Tibial nerve (tissue), 4 donors: ENCODE measurements around the gene PPP1R11. TPM values are rescaled to one million over a fixed set of nuclear protein-coding genes. Genes with fewer than 3 reads are reported as not detected.

Source experiments
- DNase-seq, 2 donors: peaks; one replicate each; pipeline ENCODE4 v3.0.0-alpha.2; 2019; ENCODE audit warnings: low spot score in 2 of 2
- H3K27ac ChIP-seq, 4 donors: fragments of 200-600 bp; sonication (generic) in 3 of 4; one replicate each; pipeline ENCODE4 v1.5.1; 2017 to 2019; ENCODE audit warnings: mild to moderate bottlenecking in 1 of 4
- H3K27me3 ChIP-seq, 2 donors: fragments of 200-600 bp; sonication (generic) in 1 of 2; one replicate each; pipeline versions ENCODE4 v1.5.1 to v1.6.0; 2017 to 2019
- H3K36me3 ChIP-seq, 3 donors: fragments of 200-600 bp; sonication (generic); one replicate each; pipeline ENCODE4 v1.5.1; 2018 to 2019
- H3K4me1 ChIP-seq, 4 donors: fragments of 200-600 bp; sonication (generic) in 3 of 4; one replicate each; pipeline ENCODE4 v1.5.1; 2017 to 2019
- H3K4me3 ChIP-seq, 4 donors: fragments of 200-600 bp; sonication (generic) in 3 of 4; one replicate each; pipeline ENCODE4 v1.5.1; 2017 to 2019; ENCODE audit warnings: mild to moderate bottlenecking in 1 of 4, moderate library complexity in 1 of 4
- H3K9me3 ChIP-seq, 4 donors: fragments of 200-600 bp; sonication (generic) in 3 of 4; one replicate each; pipeline ENCODE4 v1.5.1; 2017 to 2019
- EP300 ChIP-seq, 2 donors: sonication (generic); formaldehyde crosslinking; IDR thresholded peaks; one replicate each; pipeline ENCODE4 v1.6.1; 2017; ENCODE audit warnings: antibody characterized with exemption in 2 of 2, mild to moderate bottlenecking in 1 of 2
- POLR2A ChIP-seq, 2 donors: fragments of 450-650 bp; IDR thresholded peaks; one replicate each; pipeline ENCODE4 v1.6.1; 2017; ENCODE audit warnings: antibody characterized with exemption in 2 of 2, mild to moderate bottlenecking in 2 of 2, moderate library complexity in 2 of 2
- WGBS, 2 donors: methylation state at CpG; one replicate each; pipeline ENCODE4 v1.1.5; 2018; 5-methylcytosine and 5-hydroxymethylcytosine counted together
- total RNA-seq, 4 donors: library from RNA; depleted of rRNA; stranded (reverse); fragments of >200 nt; gene quantifications; one replicate each; pipeline ENCODE4 v1.1.0, GENCODE V29; 2016
- TF ChIP-seq, protein P1 (sequence below), 5 experiments: fragments of 200-600 bp in 3 of 5; fragments of 450-650 bp in 2 of 5; sonication (generic) in 3 of 5; IDR thresholded peaks; one replicate each; pipeline ENCODE4 v1.5.1; 2016 to 2019; ENCODE audit warnings: antibody characterized with exemption in 5 of 5, mild to moderate bottlenecking in 3 of 5, moderate library complexity in 2 of 5

PPP1R11 gene
- total RNA-seq, 4 donors from 2014 or later = 28.2 to 39.8 (median 34.2) TPM

- WGBS, 2 donors = 47 to 56% methylated on average over 4 of the region's 4 CpGs
- H3K27ac ChIP-seq = no peak overlapping the region
- no peak for DNase-seq
- no peak overlapping the region for H3K4me3 ChIP-seq
- peaks cover 0 to 64% of the 10 kb centered on the region in 2 donors for H3K27me3 ChIP-seq
- H3K9me3 ChIP-seq = peaks cover 0 to 3% (median 0%) of the 10 kb centered on the region in 4 donors
- peaks cover 0 to 22% (median 11%) of the 10 kb centered on the region in 4 donors for H3K4me1 ChIP-seq
- H3K36me3 ChIP-seq = no peaks in the 10 kb centered on the region
- TF ChIP-seq, protein P1, sequence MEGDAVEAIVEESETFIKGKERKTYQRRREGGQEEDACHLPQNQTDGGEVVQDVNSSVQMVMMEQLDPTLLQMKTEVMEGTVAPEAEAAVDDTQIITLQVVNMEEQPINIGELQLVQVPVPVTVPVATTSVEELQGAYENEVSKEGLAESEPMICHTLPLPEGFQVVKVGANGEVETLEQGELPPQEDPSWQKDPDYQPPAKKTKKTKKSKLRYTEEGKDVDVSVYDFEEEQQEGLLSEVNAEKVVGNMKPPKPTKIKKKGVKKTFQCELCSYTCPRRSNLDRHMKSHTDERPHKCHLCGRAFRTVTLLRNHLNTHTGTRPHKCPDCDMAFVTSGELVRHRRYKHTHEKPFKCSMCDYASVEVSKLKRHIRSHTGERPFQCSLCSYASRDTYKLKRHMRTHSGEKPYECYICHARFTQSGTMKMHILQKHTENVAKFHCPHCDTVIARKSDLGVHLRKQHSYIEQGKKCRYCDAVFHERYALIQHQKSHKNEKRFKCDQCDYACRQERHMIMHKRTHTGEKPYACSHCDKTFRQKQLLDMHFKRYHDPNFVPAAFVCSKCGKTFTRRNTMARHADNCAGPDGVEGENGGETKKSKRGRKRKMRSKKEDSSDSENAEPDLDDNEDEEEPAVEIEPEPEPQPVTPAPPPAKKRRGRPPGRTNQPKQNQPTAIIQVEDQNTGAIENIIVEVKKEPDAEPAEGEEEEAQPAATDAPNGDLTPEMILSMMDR (IDR thresholded peaks at IDR 0.05) = no peak
- no peak for TF ChIP-seq POLR2A (IDR thresholded peaks at IDR 0.05)
- TF ChIP-seq EP300 (IDR thresholded peaks at IDR 0.05) = no peak
Measured at GRCh38 chr6:30077218-30077617, 10.2 kb downstream of the PPP1R11 start.

DNA sequence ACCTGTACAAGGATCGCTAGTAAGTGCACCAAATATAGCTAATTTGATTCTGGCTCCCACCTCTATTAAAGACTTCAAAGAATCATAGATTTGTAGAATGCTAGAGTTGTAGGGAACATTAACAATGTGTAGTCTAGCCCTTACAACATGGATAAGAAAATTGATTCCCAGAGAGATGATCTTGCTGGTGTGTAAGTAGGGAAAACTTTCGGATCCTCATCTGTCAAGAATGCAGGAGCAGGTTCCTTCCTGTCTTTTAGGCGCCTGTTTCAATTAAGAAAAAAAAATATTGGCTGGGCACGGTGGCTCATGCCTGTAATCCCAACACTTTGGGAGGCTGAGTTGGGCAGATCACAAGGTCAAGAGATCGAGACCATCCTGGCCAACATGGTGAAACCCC is 20.9 kb downstream of the PPP1R11 start:
- Histone ChIP-seq H3K9me3 (no peaks in the 10 kb centered on the region), H3K36me3 (no peaks in the 10 kb centered on the region), H3K4me1 (no peaks in the 10 kb centered on the region), H3K4me3 (no peak overlapping the region), H3K27ac (no peak overlapping the region), H3K27me3 (peaks cover 0 to 34% of the 10 kb centered on the region in 2 donors)
- 65 to 85% methylated on average over 5 of the region's 5 CpGs for WGBS, 2 donors
- TF ChIP-seq EP300 (IDR thresholded peaks at IDR 0.05) (no peak), POLR2A (IDR thresholded peaks at IDR 0.05) (no peak)
- TF ChIP-seq, protein P1 (IDR thresholded peaks at IDR 0.05) = no peak
- no peak for DNase-seq

- Histone ChIP-seq H3K9me3 (no peaks in the 10 kb centered on the region), H3K36me3 (no peaks in the 10 kb centered on the region), H3K4me1 (no peaks in the 10 kb centered on the region), H3K27me3 (peaks cover 0 to 56% of the 10 kb centered on the region in 2 donors), H3K4me3 (no peak overlapping the region), H3K27ac (peak overlapping the region in 1 of 4 donors; percentile 12)
- no peak for DNase-seq
- TF ChIP-seq, protein P1 (IDR thresholded peaks at IDR 0.05) = no peak
- TF ChIP-seq EP300 (IDR thresholded peaks at IDR 0.05) = peak in 1 of 2 donors; percentile 24
- WGBS, 2 donors = 46 to 53% methylated on average over 11 of the region's 11 CpGs
Measured at GRCh38 chr6:30091577-30092381, 24.8 kb downstream of the PPP1R11 start.

GRCh38 chr6:30092852-30093543 is 26.0 kb downstream of the PPP1R11 start:
- Histone ChIP-seq H3K4me1 (no peaks in the 10 kb centered on the region), H3K36me3 (no peaks in the 10 kb centered on the region), H3K4me3 (no peak overlapping the region), H3K27me3 (peaks cover 0 to 66% of the 10 kb centered on the region in 2 donors), H3K27ac (no peak overlapping the region), H3K9me3 (no peaks in the 10 kb centered on the region)
- 48 to 68% methylated on average over 6 of the region's 6 CpGs for WGBS, 2 donors
- TF ChIP-seq, protein P1 (IDR thresholded peaks at IDR 0.05) = no peak
- no peak for TF ChIP-seq EP300 (IDR thresholded peaks at IDR 0.05)
- no peak for TF ChIP-seq POLR2A (IDR thresholded peaks at IDR 0.05)
- DNase-seq = no peak
